NCI-H187 (cell line): ENCODE results near the gene RMC1.
"Not testable (repeated sequence)": the region's sequence is repeated elsewhere in the genome, so short reads cannot be mapped to it uniquely, and the experiment has no call there.

Experiments
- DNase-seq, 2 experiments: peaks; one replicate each; lab custom pipeline; 2025; lab: John Stamatoyannopoulos, UW

RMC1 gene

GRCh38 chr18:23498117-23498516, 5.2 kb upstream of the RMC1 start:
- no peak for DNase-seq

GRCh38 chr18:23498877-23499276, 4.4 kb upstream of the RMC1 start:
- peak in 1 of 2 experiments; percentile 44 for DNase-seq

DNA sequence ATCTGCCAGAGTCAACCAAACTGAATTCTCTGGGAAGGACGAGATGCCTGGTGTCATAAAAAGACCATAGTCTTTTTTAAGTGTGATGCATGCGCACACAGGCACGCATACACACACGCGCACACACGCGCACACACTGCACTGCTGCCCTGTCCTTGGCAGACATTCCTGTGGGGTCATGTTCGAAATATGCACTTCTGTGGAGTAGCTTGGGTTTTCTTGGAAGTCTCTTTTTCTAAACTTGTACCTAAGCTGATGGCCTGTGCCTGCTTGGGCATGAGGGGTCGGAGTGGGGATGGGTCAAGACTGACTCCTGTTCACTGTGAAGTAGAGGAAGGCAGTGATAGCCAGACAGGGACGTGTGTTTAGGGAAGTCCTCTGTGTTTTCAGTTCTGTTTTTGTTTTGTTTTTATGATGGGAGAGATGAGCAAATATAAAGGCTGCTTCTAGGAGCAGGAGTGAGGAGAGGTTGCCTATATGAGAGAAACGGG, 4.0 kb upstream of the RMC1 start:
- DNase-seq = no peak

DNA sequence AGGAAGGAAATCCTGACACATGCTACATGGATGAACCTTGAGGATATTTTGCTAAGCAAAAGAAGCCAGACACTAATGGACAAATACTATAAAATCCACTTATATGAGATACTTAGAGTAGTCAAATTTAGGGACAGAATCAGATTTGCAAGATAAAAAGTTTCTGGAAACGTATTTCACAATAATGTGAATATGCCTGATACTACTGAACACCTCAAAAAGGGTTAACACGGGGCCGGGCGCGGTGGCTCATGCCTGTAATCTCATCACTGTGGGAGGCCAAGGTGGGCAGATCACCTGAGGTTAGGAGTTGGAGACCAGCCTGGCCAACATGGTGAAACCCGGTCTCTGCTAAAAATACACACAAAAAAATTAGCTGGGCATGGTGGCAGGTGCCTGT, 1.7 kb upstream of the RMC1 start:
- no peak for DNase-seq

DNA sequence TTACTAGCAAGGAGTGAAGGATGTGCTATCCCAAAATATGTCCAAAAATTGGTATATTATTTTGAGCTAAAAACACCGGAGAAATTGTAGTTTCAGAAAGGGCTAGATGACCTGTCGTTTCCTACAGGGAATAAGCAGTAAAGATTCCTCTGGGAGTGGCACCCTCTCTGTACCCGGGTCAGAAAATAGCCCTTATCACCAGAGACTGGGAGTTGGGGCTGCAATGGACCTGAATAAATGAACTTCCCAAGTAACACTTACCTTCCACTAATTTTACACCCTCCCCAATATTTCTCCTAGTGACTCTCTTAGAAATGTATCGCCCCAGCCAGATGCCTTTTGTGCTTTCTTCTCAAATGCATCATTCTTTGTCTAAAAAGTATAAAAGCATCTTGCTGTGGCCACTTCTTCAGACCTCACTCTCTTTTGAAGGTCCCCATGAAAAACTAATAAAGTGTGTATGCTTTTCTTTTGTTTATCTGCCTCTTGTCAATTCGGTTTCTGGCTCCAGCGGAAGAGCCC, 734 bp upstream of the RMC1 start:
- no peak for DNase-seq

- no peak for DNase-seq
Measured at GRCh38 chr18:23503963-23504344, 643 bp downstream of the RMC1 start.

DNA sequence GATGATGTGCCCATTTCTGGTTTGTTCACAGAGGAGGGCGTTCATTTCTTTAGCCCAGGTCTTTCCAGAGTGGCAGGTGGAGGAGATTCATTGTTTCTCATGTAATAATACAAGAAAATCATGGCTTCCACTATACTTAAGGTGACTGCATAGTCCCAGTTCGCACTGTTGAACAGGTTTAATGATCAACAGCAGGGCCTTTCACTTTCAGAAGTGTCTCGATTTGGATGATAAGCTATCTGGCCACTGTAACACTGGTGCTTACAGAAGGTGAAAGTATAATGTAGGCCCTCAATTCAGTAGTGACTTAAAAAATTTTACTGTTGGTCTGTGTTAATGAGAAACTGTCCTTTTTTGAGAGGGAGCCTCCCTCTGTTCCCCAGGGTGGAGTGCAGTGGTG, 1.4 kb downstream of the RMC1 start:
- no peak for DNase-seq

GRCh38 chr18:23506393-23506792, 3.1 kb downstream of the RMC1 start:
- no peak for DNase-seq

DNA sequence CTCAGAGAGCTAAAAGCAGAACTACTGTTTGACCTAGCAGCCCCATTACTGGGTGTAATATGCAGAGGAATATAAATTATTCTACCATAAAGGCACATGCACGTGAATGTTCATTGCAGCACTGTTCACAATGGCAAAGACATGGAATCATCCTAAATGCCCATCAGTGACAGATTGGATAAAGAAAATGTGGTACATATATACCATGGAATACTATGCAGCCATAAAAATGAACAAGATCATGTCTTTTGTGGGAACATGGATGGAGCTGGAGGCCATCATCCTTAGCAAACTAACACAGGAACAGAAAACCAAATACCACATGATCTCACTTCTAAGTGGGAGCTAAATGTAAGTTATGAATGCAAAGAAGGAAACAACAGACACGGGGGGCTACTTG, 7.6 kb downstream of the RMC1 start:
- not testable (repeated sequence) for DNase-seq

- DNase-seq = not testable (repeated sequence)
Measured at GRCh38 chr18:23512216-23512615, 8.9 kb downstream of the RMC1 start.

- DNase-seq = no peak
Measured at GRCh38 chr18:23512641-23513040, 9.3 kb downstream of the RMC1 start.

- peak; percentile 4 to 17 for DNase-seq
Measured at GRCh38 chr18:23515911-23516546, 12.7 kb downstream of the RMC1 start.

DNA sequence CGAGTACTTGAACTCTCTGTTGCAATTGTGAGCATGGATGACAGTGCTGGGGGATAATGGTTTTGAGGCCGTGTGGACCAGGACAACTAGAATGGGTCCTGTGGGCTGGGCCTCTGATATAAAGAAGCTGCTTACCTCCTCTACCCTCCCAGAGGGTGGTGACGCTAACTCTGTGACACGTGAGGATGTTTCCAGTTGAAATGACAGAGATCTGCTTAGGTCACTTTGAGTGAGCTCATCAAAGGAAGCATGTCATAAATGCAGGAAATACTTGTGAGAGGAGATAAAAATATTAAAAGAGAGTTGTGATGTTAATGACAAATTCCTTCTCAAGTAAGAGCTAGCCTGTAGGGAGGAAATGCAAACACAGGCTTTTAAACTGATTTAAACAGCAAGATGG, 16.4 kb downstream of the RMC1 start:
- no peak for DNase-seq

DNA sequence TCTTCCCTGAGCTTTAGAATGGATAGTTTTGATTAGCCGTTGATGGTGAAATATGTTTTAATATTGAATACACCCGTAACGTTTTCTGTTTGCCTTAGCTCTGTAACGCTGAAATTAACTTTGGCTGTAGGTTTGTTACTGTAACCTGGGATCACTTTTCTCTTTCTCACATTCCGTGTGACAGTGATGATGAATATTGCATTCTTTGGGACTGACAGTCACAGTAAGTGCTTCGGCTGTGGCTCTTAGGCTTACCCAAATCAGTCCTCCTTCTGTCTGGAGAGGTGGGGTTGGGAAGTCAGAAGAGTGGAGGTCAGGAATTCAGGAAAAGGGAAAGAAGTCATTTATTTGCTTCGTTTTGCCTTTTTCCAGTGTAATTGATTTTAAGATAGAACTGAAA, 18.0 kb downstream of the RMC1 start:
- DNase-seq = no peak

DNA sequence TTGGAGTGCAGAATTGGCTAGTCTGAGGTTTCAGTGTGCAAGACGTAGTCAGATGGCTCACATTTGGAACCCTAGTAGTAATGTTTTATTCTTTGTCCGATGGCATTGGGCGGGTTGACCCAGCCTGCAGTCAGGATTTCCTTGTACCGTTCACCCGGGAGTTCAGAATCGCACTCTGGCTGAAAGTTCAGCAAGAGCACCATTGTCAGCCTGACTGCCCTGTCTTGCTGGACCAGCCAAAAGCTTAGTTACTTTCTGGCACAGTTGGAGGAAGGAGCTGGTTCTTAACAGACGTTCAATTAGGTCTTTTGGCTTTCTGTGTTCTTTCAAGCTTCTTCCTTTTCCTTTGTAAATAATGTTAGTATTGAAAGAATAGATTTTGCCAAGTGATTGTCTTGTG, 18.6 kb downstream of the RMC1 start:
- no peak for DNase-seq

- DNase-seq = no peak
Measured at GRCh38 chr18:23523429-23524212, 20.3 kb downstream of the RMC1 start.

DNA sequence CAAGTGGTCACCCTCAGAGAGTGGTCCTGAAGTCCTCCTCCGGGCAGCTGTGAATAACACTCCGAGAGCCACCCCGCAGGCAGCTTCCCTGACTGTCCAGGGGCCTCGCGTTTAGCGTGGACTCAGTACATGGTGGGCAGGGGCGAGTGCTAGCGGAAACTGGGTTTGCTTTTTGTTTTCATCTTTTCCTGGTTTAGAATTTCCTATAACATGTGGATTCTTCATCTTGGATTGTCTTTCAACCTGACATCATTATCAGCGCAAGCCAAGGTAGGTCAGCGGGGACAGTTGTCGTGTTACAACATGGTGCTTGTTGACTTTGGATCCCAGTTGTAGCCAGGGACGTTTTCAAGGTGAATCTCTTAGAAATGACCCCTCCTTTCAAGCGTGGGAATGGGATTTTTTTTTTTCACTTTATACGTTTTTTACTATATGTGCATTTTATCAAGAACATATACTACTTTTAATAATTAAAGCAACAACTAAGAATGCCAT, 20.9 kb downstream of the RMC1 start:
- DNase-seq = no peak

DNA sequence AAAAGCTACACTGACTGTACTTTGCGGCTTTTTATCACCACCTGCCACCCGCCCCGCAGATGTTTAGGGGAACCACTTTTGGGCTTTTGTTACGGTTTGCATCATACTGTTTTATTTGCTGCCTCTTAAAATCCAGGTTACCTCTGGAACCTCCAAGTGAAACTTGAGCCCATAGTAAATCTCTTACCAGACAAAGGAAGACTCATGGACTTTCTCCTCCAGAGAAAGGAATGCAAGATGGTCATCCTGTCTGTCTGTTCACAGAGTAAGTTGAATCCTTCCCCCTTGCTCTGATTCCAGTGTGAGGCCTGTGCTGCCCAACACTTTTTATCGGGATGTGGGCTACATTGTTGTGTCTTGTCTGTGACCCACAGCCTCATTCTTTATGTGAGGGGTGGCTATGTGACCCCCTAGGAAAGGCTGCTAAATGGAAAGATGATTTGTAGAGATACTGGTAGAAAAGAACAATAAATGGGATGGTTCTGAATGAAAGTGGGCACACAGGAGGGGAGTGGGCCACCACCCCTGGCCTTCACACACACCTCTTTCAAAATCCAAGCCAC, 23.3 kb downstream of the RMC1 start:
- no peak for DNase-seq

DNA sequence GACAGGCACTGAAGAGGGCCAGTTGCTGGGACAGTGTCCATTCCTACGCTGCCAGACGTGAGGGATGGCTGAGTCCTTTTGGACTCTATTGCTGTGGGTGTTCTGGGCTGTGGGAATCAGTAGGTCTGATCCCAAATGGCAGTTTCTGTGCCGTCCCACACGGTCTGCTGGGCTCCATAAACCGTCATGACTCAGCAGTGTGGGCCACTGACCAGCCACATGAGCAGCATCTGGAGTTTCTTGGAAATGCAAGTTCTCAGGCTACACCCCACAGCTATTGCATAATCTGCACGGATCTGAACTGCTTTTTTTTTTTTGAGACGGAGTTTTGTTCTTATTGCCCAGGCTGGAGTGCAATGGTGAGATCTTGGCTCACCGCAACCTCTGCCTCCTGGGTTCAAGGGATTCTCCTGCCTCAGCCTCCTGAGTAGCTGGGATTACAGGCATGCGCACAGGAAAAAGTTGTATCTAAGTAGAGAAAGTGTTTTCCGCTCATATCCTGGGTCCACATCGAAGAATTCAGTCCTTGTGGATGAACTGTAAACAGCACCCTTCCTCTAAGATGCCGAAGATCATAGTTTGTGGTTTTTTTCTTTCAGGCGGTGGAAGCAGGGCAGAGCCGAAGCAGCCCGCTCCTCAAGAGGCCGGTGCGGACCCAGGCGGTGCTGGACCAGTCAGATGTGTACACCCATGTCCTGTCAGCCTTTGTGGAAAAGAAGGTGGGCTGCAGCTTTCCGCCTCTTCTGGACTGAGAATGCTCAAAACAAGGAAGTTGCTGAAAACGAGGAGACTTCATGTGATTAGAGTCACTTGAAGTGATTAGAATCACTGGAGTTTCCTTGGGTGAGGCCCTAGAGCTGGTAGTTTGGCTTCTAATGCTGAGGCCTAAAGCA, 25.5 kb downstream of the RMC1 start:
- no peak for DNase-seq

DNA sequence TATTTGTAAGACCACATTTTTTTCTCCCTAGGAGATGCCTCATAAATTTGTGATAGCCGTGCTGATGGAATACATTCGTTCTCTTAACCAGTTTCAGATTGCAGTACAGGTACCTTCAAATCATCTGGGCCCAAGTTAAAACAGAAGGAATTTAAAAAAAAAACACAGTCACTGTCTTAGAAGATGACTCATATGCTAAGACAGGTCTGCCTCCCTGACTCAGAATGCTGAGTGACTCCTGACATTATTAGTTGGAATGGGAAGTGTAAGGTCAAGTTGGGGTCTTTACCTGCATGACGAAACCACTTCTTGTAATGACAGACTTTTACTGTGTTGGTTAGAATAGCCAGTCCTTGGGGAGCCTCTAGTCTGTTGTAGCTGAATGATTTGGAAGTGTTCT, 26.3 kb downstream of the RMC1 start:
- DNase-seq = no peak

- DNase-seq = no peak
Measured at GRCh38 chr18:23530195-23530594, 26.9 kb downstream of the RMC1 start.

DNA sequence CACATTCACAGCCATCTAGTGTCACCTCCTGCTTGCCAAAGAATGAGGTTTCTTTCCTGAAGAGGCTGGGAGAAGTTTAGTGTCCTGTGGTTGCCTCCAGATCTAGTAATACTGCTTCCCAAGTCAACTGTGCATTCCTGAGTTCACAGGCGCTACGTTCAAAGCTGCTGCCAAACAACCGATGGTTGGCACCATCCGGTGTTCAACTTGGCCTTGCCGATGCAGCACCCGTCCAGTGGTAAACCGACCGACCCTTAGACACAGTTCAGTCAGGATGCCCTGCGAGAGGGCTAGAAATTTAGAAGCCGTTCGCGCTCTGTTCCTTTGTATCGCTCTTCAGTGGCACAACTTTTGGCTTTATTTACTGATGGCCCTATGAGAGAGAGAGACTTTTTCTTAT, 28.6 kb downstream of the RMC1 start:
- no peak for DNase-seq
